GM21447 (cell line): ENCODE data around the gene GPHN.
"Not testable (repeated sequence)": the region's sequence is repeated elsewhere in the genome, so short reads cannot be mapped to it uniquely, and the experiment has no call there.

ENCODE experiments used
- ATAC-seq: cut with Tn5 transposase; IDR thresholded peaks from one replicate; pipeline ENCODE4 v1.9.1; 2021; ENCODE audit not compliant: unreplicated experiment

GPHN gene

DNA sequence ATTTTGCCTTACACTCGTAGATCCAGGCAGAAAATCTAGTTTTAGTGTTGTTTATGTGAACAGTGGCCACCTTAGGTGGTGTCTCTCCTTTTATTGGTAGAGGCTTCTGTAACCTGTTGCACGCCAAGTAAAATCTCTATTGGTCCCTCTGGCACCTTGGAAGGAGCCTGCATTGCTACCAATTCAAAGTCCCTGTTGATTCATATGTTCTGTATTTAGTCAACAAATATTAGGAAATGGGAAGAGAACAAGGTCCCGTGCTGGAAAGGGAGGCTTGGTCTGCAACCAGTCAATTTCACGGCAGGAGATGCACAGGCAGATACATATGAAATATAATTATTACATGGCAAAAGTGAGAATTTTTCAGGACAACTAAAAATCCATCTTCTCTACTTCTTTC lies 6.4 kb upstream of the GPHN start:
- no peak for ATAC-seq

DNA sequence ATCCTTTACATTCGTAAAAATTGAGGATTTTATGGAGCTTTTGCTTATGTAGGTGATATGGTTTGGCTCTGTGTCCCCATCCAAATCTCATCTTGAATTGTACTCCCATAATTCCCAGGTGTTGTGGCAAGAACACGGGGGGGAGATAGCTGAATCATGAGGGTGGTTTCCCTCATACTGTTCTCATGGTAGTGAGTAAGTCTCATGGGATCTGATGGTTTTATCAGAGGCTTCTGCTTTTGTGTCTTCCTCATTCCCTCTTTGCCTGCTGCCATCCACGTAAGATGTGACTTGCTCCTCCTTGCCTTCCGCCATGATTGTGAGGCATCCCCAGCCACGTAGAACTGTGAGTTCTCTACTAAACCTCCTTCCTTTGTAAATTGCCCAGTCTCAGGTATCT lies 5.1 kb upstream of the GPHN start:
- not testable (repeated sequence) for ATAC-seq

DNA sequence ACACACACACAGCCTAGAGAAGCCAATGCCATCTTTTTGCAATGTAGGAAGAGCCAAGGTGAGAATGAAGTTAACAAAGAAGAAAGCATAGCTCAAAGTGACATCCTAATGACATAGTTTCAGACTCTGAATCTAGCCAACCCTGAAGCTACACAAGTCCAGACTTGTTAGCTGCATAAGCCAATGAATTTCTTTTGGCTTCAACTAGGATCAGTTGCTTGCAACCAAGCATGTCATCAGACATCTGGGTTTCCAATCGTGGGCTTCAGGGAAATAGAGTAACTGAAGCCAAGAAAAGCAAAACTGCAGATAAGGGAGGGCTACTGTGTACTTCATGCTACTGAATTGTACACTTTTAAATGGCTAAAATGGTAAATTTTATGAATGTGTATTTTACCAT lies 4.4 kb upstream of the GPHN start:
- no peak for ATAC-seq

DNA sequence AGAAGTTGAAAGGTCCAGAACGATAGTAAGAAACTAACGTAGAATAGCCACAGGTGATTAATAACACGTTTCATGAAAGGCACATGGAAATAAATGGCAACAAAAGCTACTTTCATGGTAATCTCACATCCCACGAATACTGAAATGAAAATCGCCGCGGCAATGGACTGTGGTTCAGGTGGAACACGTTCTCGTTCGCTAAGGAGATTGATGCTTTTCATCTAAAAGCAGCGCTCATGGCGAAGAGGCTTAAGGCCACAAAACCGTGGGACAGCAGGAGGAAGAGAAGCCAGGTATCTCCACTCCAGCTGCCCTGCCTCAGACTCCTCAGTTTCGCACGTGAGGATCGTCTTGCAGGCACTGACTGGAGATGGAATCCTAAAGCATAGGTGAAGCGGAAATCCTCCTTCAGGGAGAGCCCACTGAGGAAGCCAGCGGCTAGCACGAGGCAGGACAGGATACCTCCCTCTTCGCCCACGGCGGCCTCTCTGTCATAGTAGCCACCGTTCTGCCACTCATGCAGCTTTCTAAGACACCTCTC lies 696 bp upstream of the GPHN start:
- ATAC-seq: peak; percentile 15

DNA sequence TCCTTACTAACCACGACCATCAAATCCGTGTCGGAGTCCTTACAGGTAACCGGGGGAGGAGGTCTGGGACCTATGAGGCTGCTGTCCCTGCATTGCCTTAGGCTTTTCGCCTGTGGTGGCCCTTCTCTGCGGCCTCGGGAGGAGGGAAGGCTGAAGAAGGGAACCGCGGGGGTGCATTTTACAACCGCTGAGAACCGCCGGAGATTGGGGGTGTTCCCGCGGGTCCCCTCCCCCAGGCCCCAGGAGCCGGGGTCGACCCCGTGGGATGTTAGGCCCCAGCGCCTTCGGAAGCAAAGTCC lies 549 bp downstream of the GPHN start:
- ATAC-seq: no peak

DNA sequence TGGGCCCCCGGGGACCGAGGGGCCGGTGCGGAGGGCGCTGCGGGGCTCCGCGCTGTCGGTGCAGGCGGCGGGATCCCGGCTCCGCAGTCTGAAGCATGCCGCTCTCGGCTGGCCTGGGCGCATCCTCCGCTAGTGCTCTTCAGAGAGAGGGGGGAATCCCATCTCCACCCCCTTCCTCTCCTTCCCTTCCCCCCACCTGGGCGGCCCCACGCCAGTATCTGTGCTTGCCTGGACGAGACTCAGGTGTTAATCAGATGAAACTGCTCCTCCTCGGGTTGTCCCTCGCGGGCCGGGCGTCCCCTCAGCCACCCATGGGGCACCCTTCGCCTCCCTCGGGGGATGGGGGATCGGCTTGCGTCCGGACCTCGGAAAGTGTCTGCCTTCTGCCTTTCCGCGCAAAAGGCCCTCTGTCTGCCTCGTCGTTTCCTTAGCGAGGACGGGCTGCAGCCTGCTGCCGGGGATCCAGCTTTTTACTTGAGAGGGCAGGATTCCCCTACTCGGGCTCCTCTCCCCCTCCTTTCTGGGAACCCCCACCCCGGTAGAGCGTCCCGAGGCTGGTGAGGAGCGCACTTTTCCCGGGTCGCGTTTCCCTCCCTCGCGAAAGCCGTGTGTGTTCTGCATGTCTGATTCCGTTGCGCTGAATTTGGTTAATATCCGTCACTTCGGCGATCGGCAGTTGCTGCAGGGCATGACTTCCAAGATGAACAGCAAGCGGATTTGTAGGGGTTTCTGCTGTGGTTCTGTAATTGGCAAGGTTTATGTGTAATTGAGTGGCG lies 1.1 kb downstream of the GPHN start:
- ATAC-seq: peak; percentile 34

DNA sequence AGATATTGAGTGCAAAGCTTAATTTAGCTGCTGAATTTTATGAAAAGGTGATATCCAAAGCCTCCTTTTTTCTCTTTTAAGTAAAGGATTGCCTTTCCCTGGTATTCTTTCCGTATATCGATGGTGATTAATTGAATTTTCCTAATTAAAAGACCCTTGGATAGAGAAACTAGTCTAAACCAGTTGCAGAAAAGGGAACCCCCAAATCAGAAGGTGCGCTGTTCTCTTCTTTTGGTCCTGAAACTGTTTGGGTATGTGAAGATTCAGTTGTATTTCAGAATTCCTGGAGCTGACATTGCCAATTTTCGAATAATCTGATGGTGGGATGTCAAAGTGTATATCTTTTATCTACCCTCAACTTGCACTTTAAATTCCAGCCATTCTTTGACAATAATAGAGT lies 1.9 kb downstream of the GPHN start:
- ATAC-seq: no peak

DNA sequence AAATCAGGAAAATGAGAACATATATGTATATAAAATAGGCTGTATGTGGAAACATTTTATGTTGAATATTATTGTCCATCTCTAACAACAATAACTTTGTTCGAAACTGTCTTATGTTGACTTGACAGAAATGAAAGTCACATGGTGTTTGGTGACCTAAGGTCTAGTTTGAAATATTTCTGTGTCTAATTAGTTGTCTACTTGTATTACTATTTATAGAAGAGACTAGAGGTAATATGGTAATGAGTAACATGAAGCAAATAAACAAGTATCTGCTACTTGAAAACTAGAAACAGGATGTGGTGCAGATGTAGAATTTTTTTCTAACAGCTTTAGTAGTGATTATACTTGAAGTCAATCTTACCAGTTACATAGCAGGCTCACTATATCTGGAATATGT lies 3.9 kb downstream of the GPHN start:
- no peak for ATAC-seq

DNA sequence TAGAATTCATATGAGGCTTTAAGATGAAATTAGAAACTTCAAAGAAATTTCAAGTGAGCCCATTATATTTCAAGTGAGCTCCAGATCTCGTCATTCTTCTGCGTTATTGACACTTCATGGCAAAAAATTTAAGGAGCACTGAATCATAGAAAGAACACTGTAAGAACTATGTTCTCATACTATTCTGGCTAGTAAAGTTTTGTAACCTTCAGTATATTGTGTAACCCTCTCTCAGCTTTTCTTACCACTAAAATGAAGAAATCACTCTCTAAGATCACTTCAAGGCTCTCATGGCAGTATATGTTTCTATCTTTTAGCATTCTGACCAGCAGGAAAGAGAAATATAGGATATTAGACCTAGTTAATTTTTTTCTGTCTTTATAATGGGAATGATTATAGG lies 6.3 kb downstream of the GPHN start:
- ATAC-seq: no peak

DNA sequence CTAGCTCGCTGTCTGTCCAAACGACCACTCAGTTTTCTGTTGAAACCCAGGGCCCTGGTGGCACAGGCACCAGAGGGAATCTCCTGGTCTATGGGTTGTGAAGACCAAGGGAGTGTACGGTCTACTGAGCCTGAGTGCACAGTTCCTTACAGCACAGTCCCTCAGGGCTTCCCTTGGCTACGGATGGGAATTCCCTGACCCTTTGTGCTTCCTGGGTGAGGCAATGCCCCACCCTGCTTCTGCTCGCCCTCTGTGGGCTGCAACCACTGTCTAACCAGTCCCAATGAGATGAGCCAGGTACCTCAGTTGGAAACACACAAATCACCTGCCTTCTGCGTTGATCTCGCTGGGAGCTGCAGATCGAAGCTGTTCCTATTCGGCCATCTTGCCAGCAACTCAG lies 22.6 kb downstream of the GPHN start:
- ATAC-seq: no peak

DNA sequence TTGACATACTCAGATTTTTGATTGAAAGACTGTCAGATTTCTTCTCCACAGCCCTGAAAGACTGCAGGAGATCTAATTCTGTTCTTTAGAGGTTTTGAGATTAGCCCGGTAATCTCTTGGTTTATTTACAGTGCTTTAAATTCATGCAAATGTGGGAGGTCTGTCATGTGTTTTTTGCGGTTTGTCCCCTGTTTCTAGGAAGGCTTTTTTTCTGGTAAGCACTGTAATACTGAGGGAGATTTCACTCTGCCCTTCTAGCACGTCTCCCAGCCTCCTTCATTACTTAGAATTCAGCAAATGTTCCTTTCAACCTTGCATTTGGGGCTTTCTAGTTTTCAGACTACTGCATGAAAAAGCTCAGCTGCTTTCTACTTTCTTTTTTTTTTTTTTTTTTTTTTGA lies 31.1 kb downstream of the GPHN start:
- no peak for ATAC-seq

DNA sequence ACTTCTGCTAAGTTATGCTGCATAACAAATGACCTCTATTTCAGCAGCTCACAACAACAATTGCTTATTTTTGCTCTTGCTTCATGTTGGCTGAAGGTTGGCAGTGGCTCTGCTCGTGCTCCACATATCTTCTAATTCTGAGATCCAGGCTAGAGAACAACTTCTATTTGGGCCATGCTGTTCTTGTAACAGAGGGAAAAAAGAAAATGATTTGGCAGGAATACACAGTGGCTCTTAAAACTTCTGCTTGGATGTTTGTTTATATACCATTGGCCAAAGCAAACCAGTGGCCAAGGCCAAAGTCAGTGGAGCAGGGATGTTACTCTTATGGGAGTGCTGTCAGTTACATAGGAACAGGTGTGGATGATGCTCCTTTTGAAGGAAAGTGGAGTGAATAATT lies 32.1 kb downstream of the GPHN start:
- no peak for ATAC-seq

DNA sequence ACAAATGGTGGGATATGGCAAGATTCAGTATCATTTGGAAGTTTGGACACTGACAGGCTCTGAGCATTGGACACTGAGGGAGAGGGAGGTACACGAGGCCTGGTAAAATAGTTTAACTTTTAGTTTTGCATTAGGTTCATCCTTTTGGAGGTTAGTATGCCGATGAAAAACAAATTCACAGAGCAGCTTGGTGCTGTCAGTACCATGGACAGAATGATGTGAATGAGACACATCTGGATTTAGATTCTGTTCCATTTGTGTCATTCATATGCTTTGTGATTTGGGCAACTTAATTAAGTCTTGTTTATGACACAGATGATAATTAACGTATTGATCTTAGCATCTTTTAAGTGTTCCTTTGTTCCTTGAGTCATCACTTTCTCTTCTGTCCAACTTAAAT lies 33.7 kb downstream of the GPHN start:
- no peak for ATAC-seq

DNA sequence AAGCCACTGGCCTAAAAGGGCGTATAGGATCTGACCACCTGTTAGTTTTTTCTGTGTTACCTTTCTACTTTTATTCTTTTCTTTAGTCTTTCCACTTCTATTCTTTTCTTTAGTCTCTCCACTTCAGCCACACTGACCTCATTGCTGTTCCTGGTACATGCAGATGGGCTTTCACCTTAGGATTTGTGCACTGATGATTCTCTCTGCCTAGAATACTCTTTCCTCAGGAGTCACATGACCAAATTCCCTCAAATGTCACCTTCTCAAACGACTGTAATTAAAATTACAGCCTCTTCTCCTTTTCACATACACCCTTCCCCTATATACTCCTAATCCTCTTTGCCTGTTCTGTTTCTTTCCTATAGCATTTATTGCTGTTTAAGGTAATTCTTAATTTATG lies 36.0 kb downstream of the GPHN start:
- ATAC-seq: no peak

DNA sequence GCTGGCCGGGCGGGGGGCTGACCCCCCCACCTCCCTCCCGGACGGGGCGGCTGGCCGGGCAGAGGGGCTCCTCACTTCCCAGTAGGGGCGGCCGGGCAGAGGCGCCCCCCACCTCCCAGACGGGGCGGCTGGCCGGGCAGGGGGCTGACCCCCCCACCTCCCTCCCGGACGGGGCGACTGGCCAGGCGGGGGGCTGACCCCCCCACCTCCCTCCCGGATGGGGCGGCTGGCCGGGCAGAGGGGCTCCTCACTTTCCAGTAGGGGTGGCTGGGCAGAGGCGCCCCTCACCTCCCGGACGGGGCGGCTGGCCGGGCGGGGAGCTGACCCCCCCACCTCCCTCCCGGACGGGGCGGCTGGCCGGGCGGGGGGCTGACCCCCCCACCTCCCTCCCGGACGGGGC lies 37.2 kb downstream of the GPHN start:
- ATAC-seq: not testable (repeated sequence)

DNA sequence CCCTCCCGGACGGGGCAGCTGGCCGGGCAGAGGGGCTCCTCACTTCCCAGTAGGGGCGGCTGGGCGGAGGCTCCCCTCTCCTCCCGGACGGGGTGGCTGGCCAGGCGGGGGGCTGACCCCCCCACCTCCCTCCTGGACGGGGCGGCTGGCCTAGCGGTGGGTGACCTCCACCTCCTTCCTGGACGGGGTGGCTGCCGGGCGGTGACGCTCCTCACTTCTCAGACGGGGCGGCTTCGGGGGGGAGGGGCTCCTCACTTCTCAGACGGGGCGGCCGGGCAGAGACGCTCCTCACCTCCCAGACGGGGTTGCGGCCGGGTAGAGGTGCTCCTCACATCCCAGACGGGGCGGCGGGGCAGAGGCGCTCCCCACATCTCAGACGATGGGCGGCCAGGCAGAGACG lies 37.8 kb downstream of the GPHN start:
- not testable (repeated sequence) for ATAC-seq

DNA sequence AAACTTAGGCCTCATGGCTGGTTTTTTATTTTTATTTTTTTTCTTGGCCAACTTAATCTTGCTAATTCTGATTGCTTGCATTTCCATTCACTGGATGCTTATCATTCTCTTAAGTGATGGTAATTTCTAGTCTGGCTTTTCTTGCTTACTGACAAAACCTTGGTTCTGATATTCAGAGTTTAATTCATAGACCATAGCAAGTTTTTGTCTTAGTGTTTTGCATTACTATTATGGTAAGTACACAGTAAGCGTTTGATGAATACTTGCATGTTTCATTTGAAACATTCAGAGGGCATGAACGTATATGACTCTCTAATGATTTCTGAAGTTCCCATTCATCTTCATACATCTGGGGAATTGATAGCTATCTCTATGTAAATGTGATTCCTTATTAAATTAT lies 55.8 kb downstream of the GPHN start:
- ATAC-seq: no peak

DNA sequence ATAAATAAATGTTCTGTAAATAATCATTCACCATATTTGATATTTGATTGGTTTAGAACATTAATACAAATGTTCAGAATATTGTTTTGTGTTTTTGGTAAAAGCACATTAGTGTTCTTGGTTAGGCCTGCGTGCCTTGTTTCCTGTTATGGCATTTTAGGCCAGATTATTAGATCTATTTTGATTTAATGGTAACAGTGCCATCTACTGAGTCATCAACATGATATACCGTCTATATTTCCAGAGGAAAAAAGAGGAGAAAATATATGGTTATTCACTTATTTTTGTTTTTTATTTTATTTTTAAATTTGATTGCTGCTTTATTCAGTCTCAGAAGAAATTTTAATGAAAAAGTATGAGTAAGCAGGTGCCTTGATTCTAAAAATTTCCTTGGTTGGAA lies 60.3 kb downstream of the GPHN start:
- ATAC-seq: no peak

DNA sequence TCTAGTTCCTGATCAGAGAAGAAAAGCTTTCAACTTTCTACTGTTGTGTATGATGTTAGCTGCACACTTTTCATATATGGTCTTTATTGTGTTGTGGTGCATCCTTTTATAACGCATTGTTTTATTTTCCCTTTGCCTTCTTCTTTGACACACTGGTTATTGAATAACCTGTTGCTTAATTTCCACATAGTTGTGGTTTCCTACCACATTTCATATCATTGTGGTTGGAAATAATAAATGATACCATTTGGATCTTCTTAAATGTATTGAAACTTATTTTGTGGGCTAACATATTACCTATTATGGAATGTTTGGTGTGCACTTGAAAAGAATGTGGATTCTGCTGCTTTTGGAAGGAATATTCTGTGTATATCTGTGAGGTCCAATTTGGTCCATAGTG lies 64.9 kb downstream of the GPHN start:
- ATAC-seq: no peak

DNA sequence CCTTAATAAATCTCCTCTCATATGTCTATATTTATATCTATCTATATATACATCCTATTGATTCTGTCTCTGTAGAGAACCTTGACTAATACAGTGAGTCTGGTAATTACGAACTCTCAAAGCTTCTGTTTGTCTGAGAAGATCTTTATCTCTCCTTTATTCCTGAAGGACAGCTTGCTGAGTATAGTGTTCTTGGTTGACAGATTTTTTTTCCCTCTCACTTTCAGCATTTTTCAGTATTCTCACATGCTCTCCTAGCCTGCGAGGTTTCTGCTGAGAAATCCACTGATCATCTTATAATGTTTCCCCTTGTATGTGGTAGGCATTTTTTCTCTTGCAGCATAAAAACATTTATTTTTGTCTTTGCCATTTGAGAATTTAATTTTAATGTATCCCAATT lies 67.1 kb downstream of the GPHN start:
- ATAC-seq: no peak

DNA sequence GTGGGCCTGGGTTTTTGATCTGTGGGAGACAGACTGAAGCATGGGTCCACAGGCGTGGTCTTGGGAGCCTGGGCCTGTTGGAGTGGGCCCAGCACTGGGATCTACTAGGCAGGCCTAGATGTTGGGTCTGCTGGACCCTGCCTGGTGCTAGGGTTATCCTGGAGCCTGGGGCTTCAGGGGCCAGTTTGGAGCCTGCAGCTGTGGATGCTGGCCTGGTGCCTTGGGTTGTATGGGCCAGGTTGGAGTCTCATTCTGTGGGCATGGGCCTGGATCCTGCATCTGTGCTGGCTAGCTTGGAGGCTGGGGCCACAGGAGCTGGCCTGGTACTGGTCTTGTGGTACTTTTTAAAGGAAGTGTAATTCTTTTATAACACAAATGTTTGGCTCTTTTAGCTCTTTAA lies 68.0 kb downstream of the GPHN start:
- ATAC-seq: no peak

DNA sequence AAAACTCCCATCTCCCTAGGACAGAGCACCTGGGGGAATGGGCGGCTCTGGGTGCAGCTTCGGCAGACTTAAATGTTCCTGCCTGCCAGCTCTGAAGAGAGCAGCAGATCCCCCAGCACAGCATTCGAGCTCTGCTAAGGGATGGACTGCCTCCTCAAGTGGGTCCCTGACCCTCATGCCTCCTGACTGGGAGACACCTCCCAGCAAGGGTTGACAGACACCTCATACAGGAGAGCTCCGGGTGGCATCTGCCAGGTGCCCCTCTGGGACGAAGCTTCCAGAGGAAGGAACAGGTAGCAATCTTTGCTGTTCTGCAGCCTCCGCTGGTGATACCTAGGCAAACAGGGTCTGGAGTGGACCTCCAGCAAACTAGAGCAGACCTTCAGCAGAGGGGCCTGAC lies 79.8 kb downstream of the GPHN start:
- ATAC-seq: not testable (repeated sequence)

DNA sequence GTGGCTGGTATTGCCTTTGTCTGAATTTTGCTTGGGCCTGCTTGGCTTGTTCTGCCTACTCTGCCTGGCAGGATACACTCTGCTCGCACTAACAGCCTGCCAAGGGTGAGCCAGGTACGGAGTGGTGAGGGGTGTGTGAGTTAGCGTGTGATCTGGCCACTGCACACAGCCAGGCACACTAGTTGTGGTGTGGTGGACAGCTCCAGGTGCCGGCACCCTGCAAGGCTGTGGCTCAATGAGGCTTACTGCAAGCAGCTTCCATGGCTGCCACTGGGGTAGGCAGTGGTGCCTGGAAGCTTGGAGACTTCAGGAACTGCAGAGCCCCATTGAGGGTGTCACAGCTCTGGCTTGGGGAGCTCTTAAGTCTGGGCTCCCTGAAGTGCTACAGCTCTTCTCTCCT lies 87.4 kb downstream of the GPHN start:
- no peak for ATAC-seq
